GM21390 (cell line): ENCODE data around the gene PCDHA12.
"Not testable (repeated sequence)": the region's sequence is repeated elsewhere in the genome, so short reads cannot be mapped to it uniquely, and the experiment has no call there.

ENCODE experiments used
- ATAC-seq: cut with Tn5 transposase; IDR thresholded peaks from one replicate; pipeline ENCODE4 v1.9.1; 2021; ENCODE audit not compliant: unreplicated experiment

PCDHA12 gene, protein sequence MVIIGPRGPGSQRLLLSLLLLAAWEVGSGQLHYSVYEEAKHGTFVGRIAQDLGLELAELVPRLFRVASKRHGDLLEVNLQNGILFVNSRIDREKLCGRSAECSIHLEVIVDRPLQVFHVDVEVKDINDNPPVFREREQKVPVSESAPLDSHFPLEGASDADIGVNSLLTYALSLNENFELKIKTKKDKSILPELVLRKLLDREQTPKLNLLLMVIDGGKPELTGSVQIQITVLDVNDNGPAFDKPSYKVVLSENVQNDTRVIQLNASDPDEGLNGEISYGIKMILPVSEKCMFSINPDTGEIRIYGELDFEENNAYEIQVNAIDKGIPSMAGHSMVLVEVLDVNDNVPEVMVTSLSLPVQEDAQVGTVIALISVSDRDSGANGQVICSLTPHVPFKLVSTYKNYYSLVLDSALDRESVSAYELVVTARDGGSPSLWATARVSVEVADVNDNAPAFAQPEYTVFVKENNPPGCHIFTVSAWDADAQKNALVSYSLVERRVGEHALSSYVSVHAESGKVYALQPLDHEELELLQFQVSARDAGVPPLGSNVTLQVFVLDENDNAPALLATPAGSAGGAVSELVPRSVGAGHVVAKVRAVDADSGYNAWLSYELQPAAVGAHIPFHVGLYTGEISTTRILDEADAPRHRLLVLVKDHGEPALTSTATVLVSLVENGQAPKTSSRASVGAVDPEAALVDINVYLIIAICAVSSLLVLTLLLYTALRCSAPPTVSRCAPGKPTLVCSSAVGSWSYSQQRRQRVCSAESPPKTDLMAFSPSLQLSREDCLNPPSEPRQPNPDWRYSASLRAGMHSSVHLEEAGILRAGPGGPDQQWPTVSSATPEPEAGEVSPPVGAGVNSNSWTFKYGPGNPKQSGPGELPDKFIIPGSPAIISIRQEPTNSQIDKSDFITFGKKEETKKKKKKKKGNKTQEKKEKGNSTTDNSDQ

DNA sequence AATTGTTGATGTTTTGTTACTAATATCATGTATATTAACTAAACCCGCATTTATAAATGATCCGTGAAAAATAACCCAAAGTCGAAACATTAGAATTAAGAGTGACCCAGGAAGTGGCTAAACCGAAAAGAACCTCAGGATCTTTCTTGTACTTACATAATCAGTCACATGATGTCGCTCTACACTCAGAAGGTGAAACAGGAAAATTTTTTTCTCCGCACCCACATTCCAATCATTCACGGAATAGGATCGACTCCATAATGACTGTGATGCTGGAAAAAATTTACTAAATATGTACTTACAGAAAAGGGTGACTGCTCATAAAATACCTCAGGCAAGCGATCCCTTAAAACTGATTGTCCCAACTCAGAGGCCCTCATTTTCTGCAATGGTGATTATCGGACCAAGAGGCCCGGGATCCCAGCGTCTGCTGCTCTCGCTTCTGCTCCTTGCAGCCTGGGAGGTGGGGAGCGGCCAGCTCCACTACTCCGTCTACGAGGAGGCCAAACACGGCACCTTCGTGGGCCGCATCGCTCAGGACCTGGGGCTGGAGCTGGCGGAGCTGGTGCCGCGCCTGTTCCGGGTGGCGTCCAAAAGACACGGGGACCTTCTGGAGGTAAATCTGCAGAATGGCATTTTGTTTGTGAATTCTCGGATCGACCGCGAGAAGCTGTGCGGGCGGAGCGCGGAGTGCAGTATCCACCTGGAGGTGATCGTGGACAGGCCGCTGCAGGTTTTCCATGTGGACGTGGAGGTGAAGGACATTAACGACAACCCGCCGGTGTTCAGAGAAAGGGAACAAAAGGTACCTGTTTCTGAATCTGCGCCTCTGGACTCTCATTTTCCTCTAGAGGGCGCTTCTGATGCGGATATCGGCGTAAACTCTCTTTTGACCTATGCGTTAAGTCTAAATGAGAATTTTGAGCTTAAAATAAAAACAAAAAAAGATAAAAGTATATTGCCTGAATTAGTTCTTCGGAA, at the start of gene PCDHA12:
Gene PCDHA12, plus strand, starts transcription at position 224 of the 981 bp plus-strand sequence. Its CDS starts 165 bp downstream, at position 389.
- ATAC-seq = no peak

DNA sequence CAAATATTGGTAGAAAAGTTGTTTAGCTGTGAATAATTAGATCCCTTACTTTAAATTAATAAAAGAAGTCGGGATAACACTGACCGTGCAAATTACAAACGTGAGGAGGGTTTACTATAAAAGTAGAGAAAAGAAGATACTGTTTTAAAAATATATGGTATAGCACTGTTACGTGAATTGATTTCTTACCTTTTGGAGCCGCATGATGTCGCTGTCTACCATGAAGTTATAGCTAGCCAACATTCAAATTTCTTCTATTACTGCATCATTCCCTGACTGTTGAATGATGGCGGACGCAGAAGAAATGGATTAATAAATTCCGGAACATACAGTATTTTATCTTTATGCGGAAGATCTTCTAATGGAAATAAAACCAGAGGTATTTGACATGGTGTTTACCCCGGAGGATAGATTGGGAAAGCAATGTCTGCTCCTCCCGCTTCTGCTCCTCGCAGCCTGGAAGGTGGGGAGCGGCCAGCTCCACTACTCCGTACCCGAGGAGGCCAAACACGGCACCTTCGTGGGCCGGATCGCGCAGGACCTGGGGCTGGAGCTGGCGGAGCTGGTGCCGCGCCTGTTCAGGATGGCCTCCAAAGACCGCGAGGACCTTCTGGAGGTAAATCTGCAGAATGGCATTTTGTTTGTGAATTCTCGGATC, 47.3 kb upstream of the PCDHA12 start, which contains the start of gene PCDHA6:
Gene PCDHA6, plus strand, starts transcription at position 257 of the 658 bp plus-strand sequence. Its CDS starts 132 bp downstream, at position 389.
- no peak for ATAC-seq

DNA sequence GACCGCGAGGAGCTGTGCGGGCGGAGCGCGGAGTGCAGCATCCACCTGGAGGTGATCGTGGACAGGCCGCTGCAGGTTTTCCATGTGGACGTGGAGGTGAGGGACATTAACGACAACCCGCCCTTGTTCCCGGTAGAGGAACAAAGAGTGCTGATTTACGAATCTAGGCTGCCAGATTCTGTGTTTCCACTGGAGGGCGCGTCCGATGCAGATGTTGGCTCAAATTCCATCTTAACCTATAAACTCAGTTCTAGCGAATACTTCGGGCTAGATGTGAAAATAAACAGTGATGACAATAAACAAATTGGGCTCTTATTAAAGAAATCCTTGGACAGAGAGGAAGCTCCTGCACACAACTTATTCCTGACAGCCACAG, 46.8 kb upstream of the PCDHA12 start:
- no peak for ATAC-seq

DNA sequence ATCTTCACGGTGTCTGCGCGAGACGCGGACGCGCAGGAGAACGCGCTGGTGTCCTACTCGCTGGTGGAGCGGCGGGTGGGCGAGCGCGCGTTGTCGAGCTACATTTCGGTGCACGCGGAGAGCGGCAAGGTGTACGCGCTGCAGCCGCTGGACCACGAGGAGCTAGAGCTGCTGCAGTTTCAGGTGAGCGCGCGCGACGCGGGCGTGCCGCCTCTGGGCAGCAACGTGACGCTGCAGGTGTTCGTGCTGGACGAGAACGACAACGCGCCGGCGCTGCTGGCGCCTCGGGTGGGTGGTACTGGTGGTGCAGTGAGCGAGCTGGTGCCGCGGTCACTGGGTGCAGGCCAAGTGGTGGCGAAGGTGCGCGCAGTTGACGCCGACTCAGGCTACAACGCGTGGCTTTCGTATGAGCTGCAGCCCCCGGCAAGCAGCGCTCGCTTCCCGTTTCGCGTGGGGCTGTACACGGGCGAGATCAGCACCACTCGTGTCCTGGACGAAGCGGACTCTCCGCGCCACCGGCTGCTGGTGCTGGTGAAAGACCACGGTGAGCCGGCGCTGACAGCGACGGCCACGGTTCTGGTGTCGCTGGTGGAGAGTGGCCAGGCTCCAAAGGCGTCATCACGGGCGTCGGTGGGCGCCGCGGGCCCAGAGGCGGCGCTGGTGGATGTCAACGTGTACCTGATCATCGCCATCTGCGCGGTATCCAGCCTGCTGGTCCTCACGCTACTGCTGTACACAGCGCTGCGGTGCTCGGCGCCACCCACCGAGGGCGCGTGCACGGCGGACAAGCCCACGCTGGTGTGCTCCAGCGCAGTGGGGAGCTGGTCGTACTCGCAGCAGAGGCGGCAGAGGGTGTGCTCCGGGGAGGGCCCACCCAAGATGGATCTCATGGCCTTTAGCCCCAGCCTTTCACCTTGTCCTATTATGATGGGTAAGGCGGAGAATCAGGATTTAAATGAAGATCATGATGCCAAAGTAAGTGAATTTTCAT, 45.3 kb upstream of the PCDHA12 start:
- ATAC-seq = not testable (repeated sequence)

DNA sequence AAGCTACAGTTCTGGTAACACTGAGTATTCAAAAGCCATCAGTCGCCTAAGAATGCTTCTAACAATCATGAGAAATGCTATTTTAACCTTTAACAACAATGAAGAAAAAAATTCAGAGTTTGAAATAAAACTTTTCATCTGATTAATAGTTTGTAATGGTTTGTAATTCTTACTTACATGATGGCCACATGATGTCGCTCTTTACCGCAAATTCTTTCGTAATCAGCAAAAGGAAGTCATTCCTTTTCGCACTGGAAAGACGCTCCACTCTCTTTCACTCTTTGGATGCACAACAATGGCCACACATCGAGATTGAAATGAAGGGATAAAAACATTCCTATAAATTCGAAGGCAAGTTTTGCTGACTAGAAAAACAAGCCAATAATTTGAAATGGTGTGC, 41.1 kb upstream of the PCDHA12 start, which contains the start of gene PCDHA7:
Gene PCDHA7, plus strand, starts transcription at position 277 of the 400 bp plus-strand sequence. Its CDS starts 115 bp downstream, at position 392.
- ATAC-seq = no peak

DNA sequence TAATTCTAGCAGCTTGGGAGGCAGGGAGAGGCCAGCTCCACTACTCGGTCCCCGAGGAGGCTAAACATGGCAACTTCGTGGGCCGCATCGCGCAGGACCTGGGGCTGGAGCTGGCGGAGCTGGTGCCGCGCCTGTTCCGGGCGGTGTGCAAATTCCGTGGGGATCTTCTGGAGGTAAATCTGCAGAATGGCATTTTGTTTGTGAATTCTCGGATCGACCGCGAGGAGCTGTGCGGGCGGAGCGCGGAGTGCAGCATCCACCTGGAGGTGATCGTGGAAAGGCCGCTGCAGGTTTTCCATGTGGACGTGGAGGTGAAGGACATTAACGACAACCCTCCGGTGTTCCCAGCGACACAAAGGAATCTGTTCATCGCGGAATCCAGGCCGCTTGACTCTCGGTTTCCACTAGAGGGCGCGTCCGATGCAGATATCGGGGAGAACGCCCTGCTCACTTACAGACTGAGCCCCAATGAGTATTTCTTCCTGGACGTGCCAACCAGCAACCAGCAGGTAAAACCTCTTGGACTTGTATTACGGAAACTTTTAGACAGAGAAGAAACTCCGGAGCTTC, 40.6 kb upstream of the PCDHA12 start:
- ATAC-seq = not testable (repeated sequence)

DNA sequence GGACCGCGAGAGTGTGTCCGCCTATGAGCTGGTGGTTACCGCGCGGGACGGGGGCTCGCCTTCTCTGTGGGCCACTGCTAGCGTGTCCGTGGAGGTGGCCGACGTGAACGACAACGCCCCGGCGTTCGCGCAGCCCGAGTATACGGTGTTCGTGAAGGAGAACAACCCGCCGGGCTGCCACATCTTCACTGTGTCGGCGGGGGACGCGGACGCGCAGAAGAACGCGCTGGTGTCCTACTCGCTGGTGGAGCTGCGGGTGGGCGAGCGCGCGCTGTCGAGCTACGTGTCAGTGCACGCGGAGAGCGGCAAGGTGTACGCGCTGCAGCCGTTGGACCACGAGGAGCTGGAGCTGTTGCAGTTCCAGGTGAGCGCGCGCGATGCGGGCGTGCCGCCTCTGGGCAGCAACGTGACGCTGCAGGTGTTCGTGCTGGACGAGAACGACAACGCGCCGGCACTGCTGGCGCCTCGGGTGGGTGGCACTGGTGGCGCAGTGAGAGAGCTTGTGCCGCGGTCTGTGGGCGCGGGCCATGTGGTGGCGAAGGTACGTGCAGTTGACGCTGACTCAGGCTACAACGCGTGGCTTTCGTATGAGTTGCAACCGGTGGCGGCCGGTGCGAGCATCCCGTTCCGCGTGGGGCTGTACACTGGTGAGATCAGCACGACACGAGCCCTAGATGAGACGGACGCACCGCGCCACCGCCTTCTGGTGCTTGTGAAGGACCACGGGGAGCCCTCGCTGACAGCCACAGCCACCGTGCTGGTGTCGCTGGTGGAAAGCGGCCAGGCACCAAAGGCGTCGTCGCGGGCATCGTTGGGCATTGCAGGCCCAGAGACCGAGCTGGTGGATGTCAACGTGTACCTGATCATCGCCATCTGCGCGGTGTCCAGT, 39.2 kb upstream of the PCDHA12 start:
- ATAC-seq = no peak

DNA sequence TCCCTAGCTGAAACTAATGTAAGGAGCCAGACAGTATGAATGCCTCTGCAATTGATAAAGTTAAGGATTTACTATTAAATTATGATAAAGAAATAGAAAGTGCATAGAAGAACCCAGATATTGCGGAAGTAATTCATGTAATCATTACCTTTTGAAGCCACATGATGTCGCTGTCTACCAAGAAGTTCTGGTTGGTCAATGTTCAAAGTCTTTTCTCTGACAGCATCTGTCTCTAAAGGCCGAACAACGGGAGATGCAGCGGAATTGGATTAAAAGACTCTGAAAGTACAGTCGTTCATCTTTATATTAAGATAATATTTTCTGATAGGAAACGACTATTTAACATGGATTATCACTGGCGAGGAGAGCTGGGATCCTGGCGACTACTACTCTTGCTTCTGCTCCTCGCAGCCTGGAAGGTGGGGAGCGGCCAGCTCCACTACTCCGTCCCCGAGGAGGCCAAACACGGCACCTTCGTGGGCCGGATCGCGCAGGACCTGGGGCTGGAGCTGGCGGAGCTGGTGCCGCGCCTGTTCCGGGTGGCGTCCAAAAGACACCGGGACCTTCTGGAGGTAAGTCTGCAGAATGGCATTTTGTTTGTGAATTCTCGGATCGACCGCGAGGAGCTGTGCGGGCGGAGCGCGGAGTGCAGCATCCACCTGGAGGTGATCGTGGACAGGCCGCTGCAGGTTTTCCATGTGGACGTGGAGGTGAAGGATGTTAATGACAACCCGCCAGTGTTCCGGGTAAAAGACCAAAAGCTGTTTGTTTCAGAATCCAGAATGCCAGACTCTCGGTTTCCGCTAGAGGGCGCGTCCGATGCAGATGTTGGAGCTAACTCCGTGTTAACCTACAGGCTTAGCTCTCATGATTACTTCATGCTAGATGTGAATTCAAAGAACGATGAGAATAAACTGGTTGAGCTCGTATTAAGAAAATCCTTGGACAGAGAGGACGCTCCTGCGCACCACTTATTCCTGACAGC, 33.8 kb upstream of the PCDHA12 start, which contains the start of gene PCDHA8:
Gene PCDHA8, plus strand, starts transcription at position 210 of the 985 bp plus-strand sequence. Its CDS starts 135 bp downstream, at position 345.
- ATAC-seq = no peak

DNA sequence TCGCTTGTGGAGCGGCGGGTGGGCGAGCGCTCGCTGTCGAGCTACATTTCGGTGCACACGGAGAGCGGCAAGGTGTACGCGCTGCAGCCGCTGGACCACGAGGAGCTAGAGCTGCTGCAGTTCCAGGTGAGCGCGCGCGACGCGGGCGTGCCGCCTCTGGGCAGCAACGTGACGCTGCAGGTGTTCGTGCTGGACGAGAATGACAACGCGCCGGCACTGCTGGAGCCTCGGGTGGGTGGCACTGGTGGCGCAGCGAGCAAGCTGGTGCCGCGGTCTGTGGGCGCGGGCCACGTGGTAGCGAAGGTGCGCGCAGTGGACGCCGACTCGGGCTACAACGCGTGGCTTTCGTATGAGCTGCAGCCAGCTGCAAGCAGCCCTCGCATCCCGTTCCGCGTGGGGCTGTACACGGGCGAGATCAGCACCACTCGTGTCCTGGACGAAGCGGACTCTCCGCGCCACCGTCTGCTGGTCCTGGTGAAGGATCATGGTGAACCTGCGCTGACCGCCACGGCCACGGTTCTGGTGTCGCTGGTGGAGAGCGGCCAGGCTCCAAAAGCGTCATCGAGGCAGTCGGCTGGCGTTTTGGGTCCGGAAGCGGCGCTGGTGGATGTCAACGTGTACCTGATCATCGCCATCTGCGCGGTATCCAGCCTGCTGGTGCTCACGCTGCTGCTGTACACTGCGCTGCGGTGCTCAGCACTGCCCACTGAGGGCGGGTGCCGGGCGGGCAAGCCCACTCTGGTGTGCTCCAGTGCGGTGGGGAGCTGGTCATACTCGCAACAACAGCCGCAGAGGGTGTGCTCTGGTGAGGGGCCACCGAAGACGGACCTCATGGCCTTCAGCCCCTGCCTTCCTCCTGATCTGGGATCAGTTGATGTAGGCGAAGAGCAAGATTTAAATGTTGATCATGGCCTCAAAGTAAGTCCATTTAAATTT, 32.0 kb upstream of the PCDHA12 start:
- no peak for ATAC-seq

DNA sequence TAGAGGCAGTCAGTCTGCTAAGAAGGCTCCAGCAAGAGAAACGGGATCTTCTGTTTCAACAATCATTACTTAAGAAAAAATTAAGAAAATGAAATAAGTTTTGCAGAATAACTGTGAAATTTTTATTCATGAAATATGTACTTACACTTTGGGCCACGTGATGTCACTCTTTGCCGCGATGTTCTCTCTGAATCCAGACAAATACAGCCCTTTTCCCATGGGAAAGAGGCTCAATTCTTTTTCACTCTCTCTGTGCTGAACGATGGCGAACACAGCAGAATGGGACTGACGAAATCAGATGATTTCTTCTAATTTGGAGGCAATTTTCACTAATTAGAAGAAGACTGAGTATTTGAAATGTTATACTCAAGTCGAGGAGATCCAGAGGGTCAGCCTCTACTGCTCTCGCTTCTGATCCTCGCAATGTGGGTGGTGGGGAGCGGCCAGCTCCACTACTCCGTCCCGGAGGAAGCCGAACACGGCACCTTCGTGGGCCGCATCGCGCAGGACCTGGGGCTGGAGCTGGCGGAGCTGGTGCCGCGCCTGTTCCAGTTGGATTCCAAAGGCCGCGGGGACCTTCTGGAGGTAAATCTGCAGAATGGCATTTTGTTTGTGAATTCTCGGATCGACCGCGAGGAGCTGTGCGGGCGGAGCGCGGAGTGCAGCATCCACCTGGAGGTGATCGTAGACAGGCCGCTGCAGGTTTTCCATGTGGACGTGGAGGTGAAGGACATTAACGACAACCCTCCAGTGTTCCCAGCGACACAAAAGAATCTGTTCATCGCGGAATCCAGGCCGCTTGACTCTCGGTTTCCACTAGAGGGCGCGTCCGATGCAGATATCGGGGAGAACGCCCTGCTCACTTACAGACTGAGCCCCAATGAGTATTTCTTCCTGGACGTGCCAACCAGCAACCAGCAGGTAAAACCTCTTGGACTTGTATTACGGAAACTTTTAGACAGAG, 26.7 kb upstream of the PCDHA12 start, which contains the start of gene PCDHA9:
Gene PCDHA9, plus strand, starts transcription at position 244 of the 964 bp plus-strand sequence. Its CDS starts 114 bp downstream, at position 358.
- not testable (repeated sequence) for ATAC-seq

DNA sequence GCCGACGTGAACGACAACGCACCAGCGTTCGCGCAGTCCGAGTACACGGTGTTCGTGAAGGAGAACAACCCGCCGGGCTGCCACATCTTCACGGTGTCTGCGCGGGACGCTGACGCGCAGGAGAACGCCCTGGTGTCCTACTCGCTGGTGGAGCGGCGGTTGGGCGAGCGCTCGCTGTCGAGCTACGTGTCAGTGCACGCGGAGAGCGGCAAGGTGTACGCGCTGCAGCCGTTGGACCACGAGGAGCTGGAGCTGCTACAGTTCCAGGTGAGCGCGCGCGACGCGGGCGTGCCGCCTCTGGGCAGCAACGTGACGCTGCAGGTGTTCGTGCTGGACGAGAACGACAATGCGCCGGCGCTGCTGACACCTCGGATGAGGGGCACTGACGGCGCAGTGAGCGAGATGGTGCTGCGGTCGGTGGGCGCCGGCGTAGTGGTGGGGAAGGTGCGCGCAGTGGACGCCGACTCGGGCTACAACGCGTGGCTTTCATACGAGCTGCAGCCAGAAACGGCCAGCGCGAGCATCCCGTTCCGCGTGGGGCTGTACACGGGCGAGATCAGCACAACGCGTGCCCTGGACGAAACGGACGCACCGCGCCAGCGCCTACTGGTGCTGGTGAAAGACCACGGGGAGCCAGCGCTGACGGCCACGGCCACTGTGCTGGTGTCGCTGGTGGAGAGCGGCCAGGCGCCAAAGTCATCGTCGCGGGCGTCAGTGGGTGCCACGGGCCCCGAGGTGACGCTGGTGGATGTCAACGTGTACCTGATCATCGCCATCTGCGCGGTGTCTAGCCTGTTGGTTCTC, 25.1 kb upstream of the PCDHA12 start:
- ATAC-seq = not testable (repeated sequence)

DNA sequence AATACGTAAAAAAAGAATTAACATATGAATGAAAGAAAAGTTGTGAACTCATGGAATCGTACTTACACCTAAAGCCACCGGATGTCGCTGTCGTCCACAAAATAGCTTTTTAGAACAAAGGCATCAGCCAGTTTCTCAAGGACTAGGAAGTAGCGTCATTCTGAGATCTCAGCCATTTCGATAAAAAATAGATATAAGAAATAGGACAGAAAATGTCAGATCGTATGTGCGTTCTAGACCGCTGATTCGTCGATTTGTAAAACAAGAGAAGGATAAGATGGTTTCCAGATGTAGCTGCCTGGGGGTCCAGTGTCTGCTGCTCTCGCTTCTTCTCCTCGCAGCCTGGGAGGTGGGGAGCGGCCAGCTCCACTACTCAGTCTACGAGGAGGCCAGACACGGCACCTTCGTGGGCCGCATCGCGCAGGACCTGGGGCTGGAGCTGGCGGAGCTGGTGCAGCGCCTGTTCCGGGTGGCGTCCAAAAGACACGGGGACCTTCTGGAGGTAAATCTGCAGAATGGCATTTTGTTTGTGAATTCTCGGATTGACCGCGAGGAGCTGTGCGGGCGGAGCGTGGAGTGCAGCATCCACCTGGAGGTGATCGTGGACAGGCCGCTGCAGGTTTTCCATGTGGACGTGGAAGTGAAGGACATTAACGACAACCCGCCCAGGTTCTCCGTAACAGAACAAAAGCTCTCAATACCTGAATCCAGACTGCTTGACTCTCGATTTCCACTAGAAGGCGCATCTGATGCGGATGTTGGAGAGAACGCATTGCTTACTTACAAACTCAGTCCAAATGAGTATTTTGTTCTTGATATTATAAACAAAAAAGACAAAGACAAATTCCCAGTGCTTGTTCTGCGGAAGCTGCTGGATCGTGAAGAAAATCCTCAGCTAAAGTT, 19.1 kb upstream of the PCDHA12 start, which contains the start of gene PCDHA10:
Gene PCDHA10, plus strand, starts transcription at position 126 of the 903 bp plus-strand sequence. Its CDS starts 152 bp downstream, at position 278.
- no peak for ATAC-seq
